NCI-H2107 treated with DMSO at 0.1 percent for 48 hours (cell line): Measurements from ENCODE around the gene AFTPH.
"Not testable (repeated sequence)": the region's sequence is repeated elsewhere in the genome, so short reads cannot be mapped to it uniquely, and the experiment has no call there.

Source experiments
- DNase-seq: peaks from one replicate; lab custom pipeline; 2025; ENCODE audit not compliant: unreplicated experiment; lab: John Stamatoyannopoulos, UW

The AFTPH gene

GRCh38 chr2:64492821-64493220 lies 31.3 kb upstream of the AFTPH start:
- DNase-seq = no peak

DNA sequence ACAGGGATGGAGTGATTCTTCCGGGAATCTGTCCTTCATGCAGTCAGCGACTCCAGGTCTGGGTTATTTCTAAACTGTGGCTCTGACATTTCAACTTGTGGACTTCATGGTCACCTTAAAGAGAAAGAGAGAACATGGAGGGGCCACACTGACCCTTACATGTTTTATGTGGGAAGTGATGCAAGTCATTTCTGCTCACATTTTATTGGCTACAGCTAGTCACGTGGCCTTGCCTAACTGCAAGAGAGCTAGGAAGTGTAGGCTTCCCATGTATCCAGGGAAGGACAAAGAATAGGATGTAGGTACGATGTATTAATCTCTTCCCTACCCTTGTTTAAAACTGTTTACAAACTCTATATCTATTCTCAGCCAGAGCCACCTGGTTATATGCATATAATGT lies 30.3 kb upstream of the AFTPH start:
- peak; percentile 87 for DNase-seq

DNA sequence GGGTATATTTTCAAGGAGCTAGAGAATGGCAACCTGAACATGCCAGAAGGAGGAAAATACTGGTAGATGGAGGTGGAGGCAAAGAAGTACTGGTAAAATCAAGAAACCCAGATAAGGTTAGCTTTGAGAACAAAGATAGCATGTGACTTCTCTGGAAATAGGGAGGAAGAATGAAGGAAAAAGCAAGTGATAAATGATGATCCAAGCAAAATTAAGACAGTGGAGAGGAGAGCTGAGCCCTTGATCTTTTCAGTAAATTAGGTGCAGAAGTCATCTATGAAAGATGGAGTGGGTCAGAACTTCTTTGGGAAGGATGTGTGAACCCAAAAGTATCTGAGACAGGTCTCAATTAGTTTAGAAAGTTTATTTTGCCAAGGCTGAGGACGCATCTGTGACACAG lies 25.7 kb upstream of the AFTPH start:
- no peak for DNase-seq

GRCh38 chr2:64500549-64500948 lies 23.6 kb upstream of the AFTPH start:
- no peak for DNase-seq

- no peak for DNase-seq
Measured at GRCh38 chr2:64501946-64502345, 22.2 kb upstream of the AFTPH start.

DNA sequence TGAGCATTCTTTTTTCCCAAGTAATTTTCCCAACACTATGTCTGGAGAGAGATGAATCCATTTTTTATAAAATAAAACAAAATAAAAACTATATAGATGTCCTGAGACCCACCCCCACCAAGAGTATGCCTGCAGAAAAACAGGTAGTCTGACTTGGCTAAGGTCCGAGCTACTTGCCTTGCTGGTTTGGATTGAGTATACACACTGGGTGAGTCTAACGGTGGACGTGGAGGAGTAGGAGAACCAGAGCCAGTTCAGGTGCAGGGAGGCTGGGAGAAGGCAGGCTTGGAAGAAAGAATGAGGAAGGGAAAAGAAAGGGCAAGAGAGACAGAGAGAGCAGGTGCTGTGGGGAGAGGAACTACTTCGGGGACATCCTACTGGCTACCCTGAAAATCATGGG lies 21.3 kb upstream of the AFTPH start:
- no peak for DNase-seq

- DNase-seq = no peak
Measured at GRCh38 chr2:64504774-64505720, 19.1 kb upstream of the AFTPH start.

GRCh38 chr2:64506686-64507085 lies 17.4 kb upstream of the AFTPH start:
- DNase-seq = no peak

GRCh38 chr2:64514008-64514407 lies 10.1 kb upstream of the AFTPH start:
- DNase-seq = no peak

- DNase-seq = no peak
Measured at GRCh38 chr2:64515086-64515485, 9.0 kb upstream of the AFTPH start.

- no peak for DNase-seq
Measured at GRCh38 chr2:64516651-64517510, 7.2 kb upstream of the AFTPH start.

DNA sequence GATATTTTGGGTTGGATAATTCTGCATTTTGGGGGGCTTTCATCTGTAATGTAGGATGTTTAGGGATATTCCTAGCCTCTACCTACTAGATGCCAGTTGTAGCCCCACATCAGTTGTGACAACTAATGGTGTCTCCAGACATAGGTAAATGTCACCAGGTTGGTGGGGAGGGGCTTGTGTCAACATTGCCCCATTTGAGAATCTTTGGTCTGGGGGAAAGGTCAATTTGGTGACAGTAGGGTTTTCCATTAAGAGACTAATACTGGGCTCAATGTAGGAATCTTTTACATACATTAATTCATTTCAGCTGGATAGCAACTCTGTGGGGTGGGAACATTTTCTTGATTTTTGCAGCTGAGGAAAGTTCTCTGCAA lies 6.6 kb upstream of the AFTPH start:
- DNase-seq = no peak

- peak; percentile 81 for DNase-seq
Measured at GRCh38 chr2:64522843-64523428, 1.2 kb upstream of the AFTPH start.

- DNase-seq = no peak
Measured at GRCh38 chr2:64524604-64525316, 632 bp downstream of the AFTPH start.

- DNase-seq = no peak
Measured at GRCh38 chr2:64525317-64525613, 1.1 kb downstream of the AFTPH start.

GRCh38 chr2:64526034-64526433 lies 1.9 kb downstream of the AFTPH start:
- no peak for DNase-seq

DNA sequence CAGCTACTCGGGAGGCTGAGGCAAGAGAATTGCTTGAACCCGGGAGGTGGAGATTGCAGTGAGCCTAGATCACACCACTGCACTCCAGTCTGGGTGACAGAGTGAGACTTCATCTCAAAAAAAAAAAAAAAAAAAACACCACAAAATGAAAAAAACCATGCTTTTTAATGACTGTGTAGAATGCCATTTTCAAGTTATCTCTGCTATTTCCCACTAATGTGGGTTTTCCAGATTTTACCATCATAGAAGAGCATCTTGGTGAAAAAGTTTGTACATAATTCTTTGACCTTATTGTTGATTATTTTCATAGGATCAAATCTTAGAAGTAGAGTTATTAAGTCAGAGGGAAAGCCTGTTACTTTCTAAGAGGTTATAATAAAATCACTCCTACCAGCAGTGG lies 6.8 kb downstream of the AFTPH start:
- DNase-seq = not testable (repeated sequence)

DNA sequence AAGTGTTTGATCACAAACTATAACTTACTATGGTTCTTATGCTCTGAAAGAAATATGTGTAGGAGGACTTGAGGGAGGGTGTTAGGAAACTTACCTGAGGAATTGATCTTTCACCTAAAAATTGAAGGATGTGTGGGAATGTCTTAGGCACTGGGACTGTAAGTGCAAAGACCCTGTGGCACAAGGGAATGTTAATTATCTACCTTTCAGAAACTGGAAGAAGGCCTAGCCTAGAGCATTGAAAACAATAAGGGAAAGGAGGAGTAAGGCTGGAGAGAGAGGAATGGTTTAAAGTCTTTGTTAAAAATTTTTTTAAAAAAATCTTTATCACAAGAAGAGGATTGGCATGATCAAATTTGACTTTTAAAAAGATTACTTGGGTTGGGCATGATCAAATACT lies 7.9 kb downstream of the AFTPH start:
- DNase-seq = no peak

- DNase-seq = no peak
Measured at GRCh38 chr2:64533882-64534281, 9.8 kb downstream of the AFTPH start.

GRCh38 chr2:64534363-64534762 lies 10.2 kb downstream of the AFTPH start:
- no peak for DNase-seq

DNA sequence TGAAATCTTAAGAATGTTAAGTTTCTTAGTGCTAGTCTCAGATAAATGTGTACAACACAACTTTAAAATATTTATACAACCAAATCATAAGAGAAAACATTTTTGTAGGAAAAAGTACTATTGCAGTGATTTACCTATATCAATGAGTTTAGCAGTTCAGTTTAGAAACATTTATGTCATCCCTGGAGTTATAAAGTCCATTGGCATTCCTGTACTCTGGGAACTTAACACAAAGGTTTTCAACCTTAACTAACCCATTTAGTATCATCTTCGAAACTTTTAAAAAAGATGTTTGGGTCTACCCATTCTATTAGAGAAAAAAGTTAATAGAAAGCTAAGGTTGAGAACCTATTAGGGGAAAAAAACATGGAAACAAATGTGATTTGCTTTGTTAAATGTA lies 10.9 kb downstream of the AFTPH start:
- no peak for DNase-seq
